Motor neuron (in vitro differentiated cells): ENCODE measurements around the gene FBXO40. TPM values are rescaled to one million over a fixed set of nuclear protein-coding genes. Genes with fewer than 3 reads are reported as not detected.
A peak's percentile ranks its signal among the peaks of the same experiment; 100 is the strongest.
"Not testable (repeated sequence)": the region's sequence is repeated elsewhere in the genome, so short reads cannot be mapped to it uniquely, and the experiment has no call there.

ENCODE experiments used
- ATAC-seq, 8 experiments: fragments of 200-7000 bp; cut with Tn5 transposase; replicated peaks in 6 of 8; 2 replicates each; pipeline ENCODE4 v1.8.0; 2021; ENCODE audit warnings: mild to moderate bottlenecking in 8 of 8, moderate library complexity in 8 of 8
- H3K27ac ChIP-seq, 2 donors: fragments of 250-450 bp; sonication (Bioruptor Pico); 2 replicates each; pipeline ENCODE4 v1.9.0; 2021; ENCODE audit warnings: antibody characterized with exemption in 2 of 2, mild to moderate bottlenecking in 2 of 2, moderate library complexity in 1 of 2
- H3K4me1 ChIP-seq, 2 donors: fragments of 250-450 bp; sonication (Bioruptor Pico); replicated peaks in 1 of 2; 2 replicates each; pipeline ENCODE4 v1.6.1; 2021; ENCODE audit warnings: antibody characterized with exemption in 2 of 2, mild to moderate bottlenecking in 2 of 2, moderate library complexity in 1 of 2
- H3K4me3 ChIP-seq, 5 donors: fragments of 250-450 bp; sonication (Bioruptor Pico); 2 replicates each; pipeline ENCODE4 v1.9.0; 2021; ENCODE audit warnings: antibody characterized with exemption in 5 of 5, mild to moderate bottlenecking in 5 of 5, moderate library complexity in 4 of 5
- WGBS, 10 experiments: fragments of 450-650 bp; shearing (Covaris generic); methylation state at CpG; one replicate each; pipeline ENCODE4 v1.0.0; 2022; 5-methylcytosine and 5-hydroxymethylcytosine counted together
- in situ Hi-C, 9 experiments: fragments of 400-800 bp; cut with MboI; loops; one replicate each; pipeline ENCODE4 v1.15.0; 2021; ENCODE audit warnings: low sequenced_read_pairs in 9 of 9, low pct_unique_long_range_greater_than_20kb in 2 of 9; ENCODE audit not compliant: unreplicated experiment in 9 of 9
- total RNA-seq, 8 experiments: library from RNA; unstranded; fragments of 300-600 nt; gene quantifications; 2 replicates each; pipeline versions ENCODE4 v1.2.3 to v1.2.4, GENCODE V29; 2022

Gene FBXO40
- total RNA-seq, 8 experiments from 2014 or later = 0.04 to 0.33 (median 0.17) TPM

DNA sequence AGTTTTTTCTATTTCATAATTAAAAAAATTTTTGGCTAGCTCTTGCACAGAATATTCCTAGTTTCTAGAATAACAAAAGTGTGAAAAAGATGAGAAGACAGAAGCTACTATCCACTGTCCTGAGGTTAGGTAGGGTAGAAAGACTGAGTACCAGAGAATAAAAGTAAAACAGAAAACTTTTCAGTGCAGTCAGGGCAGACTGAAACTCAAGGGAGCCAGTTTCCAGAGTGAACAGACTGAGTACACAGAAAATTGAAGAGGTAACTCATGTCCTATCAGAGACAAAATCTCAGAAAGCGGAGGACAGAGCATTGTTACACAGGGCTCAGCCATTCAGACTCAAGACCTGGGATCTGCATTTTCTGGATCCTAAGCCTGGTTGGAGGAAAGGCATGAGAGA is 8.8 kb upstream of the FBXO40 start:
- Histone ChIP-seq H3K27ac (no peak overlapping the region), H3K4me1 (peaks cover 3 to 6% of the 10 kb centered on the region in 2 donors), H3K4me3 (no peak overlapping the region)
- in situ Hi-C loops = no loop called here
- 0 to 100% (median 82%) methylated on average over 1 of the region's 1 CpG; no CpG with 5 or more reads in 4 of the 10 experiments for WGBS, 10 experiments
- no peak for ATAC-seq

- 0 to 100% (median 89%) methylated on average over 1 to 4 of the region's 4 CpGs; no CpG with 5 or more reads in 3 of the 10 experiments for WGBS, 10 experiments
- peak in 2 of 8 experiments; percentile 18 to 19 for ATAC-seq
- H3K4me3 ChIP-seq, in situ Hi-C loops: not testable (repeated sequence)
- Histone ChIP-seq H3K27ac (peak overlapping the region; percentile 6 to 23), H3K4me1 (peaks cover 10 to 11% of the 10 kb centered on the region in 2 donors)
Observed at GRCh38 chr3:121593806-121594205, 627 bp downstream of the FBXO40 start.

DNA sequence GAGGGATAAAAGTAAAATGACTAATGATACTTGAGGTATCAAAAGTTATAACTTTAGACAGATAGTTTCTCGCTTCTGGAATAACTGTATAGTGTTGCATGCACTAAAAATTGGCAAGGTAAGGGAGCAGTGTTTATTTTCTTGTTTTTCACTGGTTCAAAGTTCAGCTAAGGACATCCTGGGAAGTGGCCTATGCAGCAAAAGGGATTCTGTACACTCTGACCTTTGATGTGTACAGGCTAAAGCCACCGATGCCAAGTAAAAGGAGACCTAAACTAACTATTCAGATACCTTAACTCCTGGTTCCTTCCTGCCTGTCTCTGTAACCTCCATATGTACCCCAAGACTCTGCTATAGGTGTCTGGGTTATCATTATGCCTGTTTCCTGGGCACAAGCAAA is 1.7 kb downstream of the FBXO40 start:
- Histone ChIP-seq H3K27ac (no peak overlapping the region), H3K4me1 (peaks cover 10 to 11% of the 10 kb centered on the region in 2 donors)

DNA sequence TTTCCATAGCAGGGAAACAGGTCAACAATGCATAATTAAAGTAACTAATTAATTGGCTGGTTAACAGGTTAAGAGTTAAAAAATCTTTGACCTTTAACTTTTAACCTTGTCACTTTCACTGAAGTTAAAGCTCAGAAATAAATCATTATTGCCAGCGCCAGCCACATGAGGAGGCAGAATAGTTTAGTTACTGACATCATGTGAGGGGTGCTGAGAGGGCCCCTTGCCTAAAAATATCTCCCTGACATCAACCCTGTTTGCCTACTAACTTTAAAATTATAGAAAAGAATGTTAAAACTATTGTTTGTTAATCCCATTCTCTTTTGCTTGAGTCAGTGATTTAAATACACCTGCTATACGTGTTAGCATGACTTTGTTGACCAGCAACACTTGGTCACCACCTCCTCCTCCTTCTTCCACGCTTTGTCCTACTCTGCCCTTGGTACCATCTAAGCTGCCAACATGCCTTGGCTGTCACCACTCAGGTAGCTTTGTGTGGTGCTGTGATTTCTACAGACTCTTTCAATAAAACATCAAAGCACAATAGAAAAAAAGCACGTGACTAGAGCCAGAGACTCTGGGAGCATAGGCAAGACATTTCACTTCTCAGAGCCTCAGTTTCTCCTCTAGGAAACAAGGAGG is 2.7 kb downstream of the FBXO40 start:
- no peak overlapping the region for H3K4me3 ChIP-seq
- in situ Hi-C loops = no loop called here
- no peak overlapping the region for H3K27ac ChIP-seq
- H3K4me1 ChIP-seq = peaks cover 10 to 12% of the 10 kb centered on the region in 2 donors
- no peak for ATAC-seq
- WGBS, 10 experiments = 11 to 88% (median 64%) methylated on average over 1 to 4 of the region's 4 CpGs; no CpG with 5 or more reads in 2 of the 10 experiments

More for the DNA sequence above, 1.7 kb downstream of the FBXO40 start:
- in situ Hi-C loops = no loop called here
- WGBS, 10 experiments = 35 to 100% (median 76%) methylated on average over 1 to 2 of the region's 2 CpGs; no CpG with 5 or more reads in 2 of the 10 experiments
- no peak overlapping the region for H3K4me3 ChIP-seq
- ATAC-seq = no peak

DNA sequence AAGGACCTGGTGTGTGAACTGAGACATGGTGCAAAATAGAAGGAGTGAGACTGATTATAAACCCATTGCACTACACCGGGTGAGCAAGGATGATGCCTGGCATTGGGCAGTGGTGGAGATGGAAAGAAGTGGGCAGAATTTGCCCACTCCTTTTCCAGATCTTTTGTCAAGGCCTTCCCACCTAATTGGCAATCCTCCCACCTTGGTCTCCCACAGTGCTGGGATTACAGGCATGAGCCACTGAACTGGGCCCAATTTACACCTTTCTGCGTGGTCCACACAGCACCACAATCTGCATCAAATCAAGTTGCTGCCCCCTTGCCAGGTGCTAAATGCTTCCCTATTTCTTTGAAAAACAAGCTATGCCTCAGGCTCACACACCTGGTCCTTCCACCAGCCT is 5.4 kb downstream of the FBXO40 start:
- H3K4me3 ChIP-seq = no peak overlapping the region
- no peak overlapping the region for H3K27ac ChIP-seq
- H3K4me1 ChIP-seq = peaks cover 10% of the 10 kb centered on the region in 2 donors
- in situ Hi-C loops = no loop called here
- ATAC-seq = no peak
- WGBS, 10 experiments = 14 to 100% (median 78%) methylated on average over 1 to 2 of the region's 2 CpGs; no CpG with 5 or more reads in 5 of the 10 experiments

- in situ Hi-C loops, H3K27ac ChIP-seq, ATAC-seq, H3K4me3 ChIP-seq, H3K4me1 ChIP-seq: not testable (repeated sequence)
- WGBS, 10 experiments = 0 to 100% (median 100%) methylated on average over 1 to 2 of the region's 2 CpGs; no CpG with 5 or more reads in 5 of the 10 experiments
Observed at GRCh38 chr3:121599900-121600299, 6.7 kb downstream of the FBXO40 start.

DNA sequence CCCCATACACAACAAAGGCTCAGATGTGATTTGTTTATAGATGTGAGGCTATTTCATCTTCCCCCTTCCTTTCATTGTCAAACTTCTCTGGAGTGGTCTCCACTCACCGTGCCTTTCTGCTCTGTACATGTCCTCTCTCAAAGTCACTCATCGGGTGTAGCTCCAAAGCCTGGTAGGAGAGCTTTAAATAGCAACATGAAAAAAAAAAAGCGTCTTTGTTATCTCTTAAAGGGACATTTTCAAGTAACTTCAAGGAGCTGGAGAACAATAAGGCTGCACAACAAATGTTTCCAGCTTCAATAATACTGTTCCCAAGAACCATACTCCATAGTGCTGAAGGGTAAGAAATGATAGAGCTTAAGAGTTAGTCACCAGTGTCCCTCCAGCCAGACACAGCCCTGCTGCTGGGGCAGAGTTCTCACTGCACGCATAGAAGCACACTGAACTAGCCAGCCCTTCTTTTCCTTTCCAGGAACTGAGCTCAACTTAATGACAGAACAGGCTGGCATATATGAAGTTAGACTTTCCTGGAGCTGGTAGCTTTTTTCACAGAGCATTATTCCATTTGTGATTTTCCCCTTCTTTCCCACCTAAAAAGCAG is 8.1 kb downstream of the FBXO40 start:
- H3K27ac ChIP-seq = no peak overlapping the region
- in situ Hi-C loops = no loop called here
- H3K4me1 ChIP-seq = peaks cover 8 to 9% of the 10 kb centered on the region in 2 donors
- ATAC-seq = peak in 7 of 8 experiments; percentile 51 to 74 (median 71)
- 0 to 80% (median 30%) methylated on average over 1 to 4 of the region's 4 CpGs; no CpG with 5 or more reads in 2 of the 10 experiments for WGBS, 10 experiments
- H3K4me3 ChIP-seq = no peak overlapping the region

GRCh38 chr3:121604759-121605158 is 11.6 kb downstream of the FBXO40 start:
- in situ Hi-C loops = no loop called here
- Histone ChIP-seq H3K4me3 (no peak overlapping the region), H3K27ac (no peak overlapping the region), H3K4me1 (peaks cover 8 to 9% of the 10 kb centered on the region in 2 donors)
- ATAC-seq = no peak
- 24 to 100% (median 75%) methylated on average over 1 to 2 of the region's 2 CpGs; no CpG with 5 or more reads in 5 of the 10 experiments for WGBS, 10 experiments

DNA sequence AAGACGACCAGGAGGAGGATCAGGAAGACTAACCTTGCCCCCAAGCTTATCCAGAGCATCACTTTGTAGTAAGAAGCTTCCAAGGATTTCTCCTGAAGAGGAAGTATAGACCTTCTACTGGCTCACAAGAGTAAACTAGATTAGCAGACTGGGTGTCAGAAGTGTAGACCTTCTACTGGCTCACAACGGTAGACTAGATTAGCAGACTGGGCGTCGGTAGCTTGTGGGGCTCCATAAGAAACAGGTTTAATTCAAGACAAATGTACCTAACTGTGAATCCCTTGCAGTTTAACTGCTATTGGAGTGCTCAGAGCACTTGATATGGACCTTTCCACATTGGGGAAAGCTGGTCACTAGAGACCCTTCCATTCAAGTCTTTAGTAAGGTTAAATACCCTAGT is 12.9 kb downstream of the FBXO40 start:
- 22 to 100% (median 90%) methylated on average over 1 to 4 of the region's 4 CpGs; no CpG with 5 or more reads in 2 of the 10 experiments for WGBS, 10 experiments
- in situ Hi-C loops = no loop called here
- Histone ChIP-seq H3K27ac (no peak overlapping the region), H3K4me3 (no peak overlapping the region), H3K4me1 (peaks cover 6 to 7% of the 10 kb centered on the region in 2 donors)
- ATAC-seq = no peak

- Histone ChIP-seq H3K27ac (no peak overlapping the region), H3K4me1 (peaks cover 0 to 3% of the 10 kb centered on the region in 2 donors), H3K4me3 (no peak overlapping the region)
- in situ Hi-C loops = no loop called here
- ATAC-seq = no peak
- 40 to 100% (median 91%) methylated on average over 1 to 2 of the region's 2 CpGs; no CpG with 5 or more reads in 2 of the 10 experiments for WGBS, 10 experiments
Observed at GRCh38 chr3:121619691-121620090, 26.5 kb downstream of the FBXO40 start.

- 80 to 100% (median 94%) methylated on average over 2 to 6 of the region's 6 CpGs; no CpG with 5 or more reads in 7 of the 10 experiments for WGBS, 10 experiments
- Histone ChIP-seq H3K27ac (no peak overlapping the region), H3K4me1 (peaks cover 0 to 3% of the 10 kb centered on the region in 2 donors), H3K4me3 (no peak overlapping the region)
- no peak for ATAC-seq
- in situ Hi-C loops = no loop called here
Observed at GRCh38 chr3:121621491-121621890, 28.3 kb downstream of the FBXO40 start.

- peak in 4 of 8 experiments; percentile 64 to 76 (median 73) for ATAC-seq
- Histone ChIP-seq H3K4me1 (peaks cover 0 to 3% of the 10 kb centered on the region in 2 donors), H3K27ac (peak overlapping the region; percentile 17 to 35), H3K4me3 (no peak overlapping the region)
- 0 to 77% (median 31%) methylated on average over 1 to 8 of the region's 14 CpGs; no CpG with 5 or more reads in 3 of the 10 experiments for WGBS, 10 experiments
- in situ Hi-C loops = no loop called here
Observed at GRCh38 chr3:121624147-121624899, 31.1 kb downstream of the FBXO40 start.

DNA sequence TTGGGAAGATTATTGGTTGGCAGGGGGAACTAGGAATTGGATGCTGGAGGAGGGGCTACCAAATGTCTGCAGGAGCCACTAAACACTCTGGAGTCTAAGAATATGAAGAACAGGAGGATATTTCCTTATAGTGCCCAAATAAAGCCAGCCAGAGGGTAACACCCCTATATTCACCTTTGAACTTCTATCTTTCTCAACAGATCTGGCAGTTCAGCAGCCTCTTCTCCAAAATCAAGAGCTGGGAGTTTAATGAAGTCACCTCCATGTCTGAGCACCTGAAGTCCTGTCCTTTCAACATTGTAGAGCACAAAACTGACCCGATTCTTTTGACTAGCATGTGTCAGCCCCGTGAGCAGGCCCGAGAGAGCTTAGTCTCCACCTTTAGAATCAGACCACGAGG is 33.3 kb downstream of the FBXO40 start:
- Histone ChIP-seq H3K27ac (no peak overlapping the region), H3K4me3 (no peak overlapping the region), H3K4me1 (peaks cover 0 to 3% of the 10 kb centered on the region in 2 donors)
- no peak for ATAC-seq
- in situ Hi-C loops = no loop called here
- WGBS, 10 experiments = 47 to 100% (median 84%) methylated on average over 1 to 3 of the region's 4 CpGs; no CpG with 5 or more reads in 5 of the 10 experiments
